Right atrium auricular region (tissue), 2 donors: ENCODE data around the gene PRMT5. TPM values are rescaled to one million over a fixed set of nuclear protein-coding genes. Genes with fewer than 3 reads are reported as not detected.

Experiments
- DNase-seq: peaks from one replicate; pipeline ENCODE4 v3.0.0-alpha.2; 2019; ENCODE audit warnings: low spot score
- H3K27ac ChIP-seq, 2 donors: fragments of 200-600 bp; sonication (generic); 1 replicate in 1 of 2; 2 replicates in 1 of 2; pipeline ENCODE4 v1.5.1; 2016 to 2019
- H3K27me3 ChIP-seq, 2 donors: fragments of 200-600 bp; sonication (generic); one replicate each; pipeline versions ENCODE4 v1.5.1 to v1.6.0; 2017 to 2019
- H3K36me3 ChIP-seq: fragments of 200-600 bp; sonication (generic); one replicate; pipeline ENCODE4 v1.5.1; 2016
- H3K4me1 ChIP-seq, 2 donors: fragments of 200-600 bp; sonication (generic); one replicate each; pipeline versions ENCODE4 v1.5.1 to v1.6.0; 2017 to 2019
- H3K4me3 ChIP-seq, 2 donors: fragments of 200-600 bp; sonication (generic); 1 replicate in 1 of 2; 2 replicates in 1 of 2; pipeline ENCODE4 v1.5.1; 2017 to 2019; ENCODE audit warnings: mild to moderate bottlenecking in 1 of 2, moderate library complexity in 1 of 2
- H3K9me3 ChIP-seq, 2 donors: fragments of 200-600 bp; sonication (generic); one replicate each; pipeline ENCODE4 v1.5.1; 2019
- CTCF ChIP-seq, 2 donors: fragments of 200-600 bp; sonication (generic); IDR thresholded peaks; one replicate each; pipeline ENCODE4 v1.5.1; 2019; ENCODE audit warnings: antibody characterized with exemption in 2 of 2
- total RNA-seq, 2 donors: library from RNA; depleted of rRNA; stranded (reverse); fragments of >200 nt; gene quantifications; one replicate each; pipeline ENCODE4 v1.1.0, GENCODE V29; 2016

The PRMT5 gene
- total RNA-seq, 2 donors from 2014 or later: 23.3 to 55.1 TPM

- Histone ChIP-seq H3K9me3 (no peaks in the 10 kb centered on the region), H3K4me3 (no peak overlapping the region), H3K36me3 (no peaks in the 10 kb centered on the region), H3K4me1 (peaks cover 0 to 6% of the 10 kb centered on the region in 2 donors), H3K27ac (no peak overlapping the region), H3K27me3 (no peaks in the 10 kb centered on the region)
- DNase-seq: no peak
- TF ChIP-seq CTCF (IDR thresholded peaks at IDR 0.05): no peak
Measured at GRCh38 chr14:22935156-22935555, 6.0 kb upstream of the PRMT5 start.

GRCh38 chr14:22932146-22932545, 3.0 kb upstream of the PRMT5 start:
- Histone ChIP-seq H3K27ac (no peak overlapping the region), H3K9me3 (no peaks in the 10 kb centered on the region), H3K4me1 (peaks cover 0 to 20% of the 10 kb centered on the region in 2 donors), H3K27me3 (no peaks in the 10 kb centered on the region), H3K36me3 (no peaks in the 10 kb centered on the region), H3K4me3 (no peak overlapping the region)
- no peak for DNase-seq
- TF ChIP-seq CTCF (IDR thresholded peaks at IDR 0.05): no peak

- H3K36me3 ChIP-seq: peaks cover 17% of the 10 kb centered on the region
- DNase-seq: no peak
- H3K27ac ChIP-seq: peak overlapping the region; percentile 85
- no peak for TF ChIP-seq CTCF (IDR thresholded peaks at IDR 0.05)
- H3K4me1 ChIP-seq: peaks cover 0 to 20% of the 10 kb centered on the region in 2 donors
- no peaks in the 10 kb centered on the region for H3K9me3 ChIP-seq
- H3K4me3 ChIP-seq: peak overlapping the region; percentile 41 to 71
- no peaks in the 10 kb centered on the region for H3K27me3 ChIP-seq
Measured at GRCh38 chr14:22929961-22930364, 787 bp upstream of the PRMT5 start.

- Histone ChIP-seq H3K4me1 (peaks cover 0 to 20% of the 10 kb centered on the region in 2 donors), H3K27ac (peak overlapping the region; percentile 85 to 93), H3K36me3 (peaks cover 32% of the 10 kb centered on the region), H3K4me3 (peak overlapping the region; percentile 71 to 99), H3K9me3 (no peaks in the 10 kb centered on the region), H3K27me3 (no peaks in the 10 kb centered on the region)
- no peak for TF ChIP-seq CTCF (IDR thresholded peaks at IDR 0.05)
- DNase-seq: no peak
Measured at GRCh38 chr14:22928237-22929103, 706 bp downstream of the PRMT5 start.

- H3K9me3 ChIP-seq: no peaks in the 10 kb centered on the region
- DNase-seq: no peak
- peaks cover 0 to 20% of the 10 kb centered on the region in 2 donors for H3K4me1 ChIP-seq
- no peak for TF ChIP-seq CTCF (IDR thresholded peaks at IDR 0.05)
- no peak overlapping the region for H3K4me3 ChIP-seq
- H3K27ac ChIP-seq: no peak overlapping the region
- peaks cover 48% of the 10 kb centered on the region for H3K36me3 ChIP-seq
- H3K27me3 ChIP-seq: no peaks in the 10 kb centered on the region
Measured at GRCh38 chr14:22926316-22926715, 2.9 kb downstream of the PRMT5 start.
